GM19240 (cell line): ENCODE measurements around the gene DLG2.

ENCODE experiments used
- DNase-seq: peaks from one replicate; pipeline ENCODE4 v3.0.0; 2011; ENCODE audit warnings: low spot score; ENCODE audit not compliant: insufficient read length

The DLG2 gene

GRCh38 chr11:83663988-83664387, 1963.2 kb downstream of the DLG2 start:
- no peak for DNase-seq

GRCh38 chr11:83663446-83663845, 1963.7 kb downstream of the DLG2 start:
- DNase-seq, result no peak

GRCh38 chr11:83662494-83662893, 1964.7 kb downstream of the DLG2 start:
- DNase-seq, result no peak

- no peak for DNase-seq
These were observed 1965.4 kb downstream of the DLG2 start for GRCh38 chr11:83661491-83662350.

GRCh38 chr11:83659466-83659865, 1967.7 kb downstream of the DLG2 start:
- no peak for DNase-seq

- DNase-seq, result no peak
These were observed 1970.3 kb downstream of the DLG2 start for GRCh38 chr11:83656796-83657330.

GRCh38 chr11:83655976-83656375, 1971.2 kb downstream of the DLG2 start:
- DNase-seq, result no peak

- no peak for DNase-seq
These were observed 1977.7 kb downstream of the DLG2 start for GRCh38 chr11:83649528-83649855.

- no peak for DNase-seq
These were observed 1978.3 kb downstream of the DLG2 start for GRCh38 chr11:83648610-83649527.

GRCh38 chr11:83645561-83645960, 1981.6 kb downstream of the DLG2 start:
- DNase-seq, result no peak

- DNase-seq, result no peak
These were observed 1984.0 kb downstream of the DLG2 start for GRCh38 chr11:83643115-83643514.

GRCh38 chr11:83642500-83642899, 1984.6 kb downstream of the DLG2 start:
- DNase-seq, result no peak

GRCh38 chr11:83641511-83641910, 1985.6 kb downstream of the DLG2 start:
- no peak for DNase-seq

GRCh38 chr11:83639995-83640758, 1987.0 kb downstream of the DLG2 start:
- no peak for DNase-seq

GRCh38 chr11:83635166-83635565, 1992.0 kb downstream of the DLG2 start:
- no peak for DNase-seq

GRCh38 chr11:83630211-83630610, 1996.9 kb downstream of the DLG2 start:
- DNase-seq, result no peak

- DNase-seq, result no peak
These were observed 1997.4 kb downstream of the DLG2 start for GRCh38 chr11:83629775-83630174.

GRCh38 chr11:83628622-83629355, 1998.4 kb downstream of the DLG2 start:
- DNase-seq, result no peak

- no peak for DNase-seq
These were observed 2001.8 kb downstream of the DLG2 start for GRCh38 chr11:83625336-83625735.

GRCh38 chr11:83617671-83618070, 2009.5 kb downstream of the DLG2 start:
- no peak for DNase-seq

- no peak for DNase-seq
These were observed 2013.4 kb downstream of the DLG2 start for GRCh38 chr11:83613767-83614121.
